Thoracic aorta (tissue), 2 donors: ENCODE results near the gene IL4R. TPM values are rescaled to one million over a fixed set of nuclear protein-coding genes. Genes with fewer than 3 reads are reported as not detected.

Source experiments
- ATAC-seq: fragments of 150-250 bp; one replicate; pipeline ENCODE4 v1.8.0; 2017; ENCODE audit warnings: low read depth; ENCODE audit not compliant: insufficient number of reproducible peaks, low FRiP score
- DNase-seq: peaks from one replicate; pipeline ENCODE4 v3.0.0-alpha.2; 2020; ENCODE audit warnings: low spot score
- H3K27ac ChIP-seq, 2 donors: fragments of 200-600 bp; sonication (generic); 1 replicate in 1 of 2; 2 replicates in 1 of 2; pipeline ENCODE4 v1.5.1; 2016; ENCODE audit warnings: mild to moderate bottlenecking in 2 of 2, moderate library complexity in 2 of 2
- H3K27me3 ChIP-seq: fragments of 200-600 bp; sonication (generic); replicated peaks from 2 replicates; pipeline ENCODE4 v1.6.0; 2016; ENCODE audit warnings: mild to moderate bottlenecking; ENCODE audit not compliant: insufficient read depth
- H3K36me3 ChIP-seq: fragments of 200-600 bp; sonication (generic); one replicate; pipeline ENCODE4 v1.5.1; 2016
- H3K4me1 ChIP-seq, 2 donors: fragments of 200-600 bp; sonication (generic); 1 replicate in 1 of 2; 2 replicates in 1 of 2; pipeline versions ENCODE4 v1.5.1 to v1.6.0; 2016; ENCODE audit warnings: low read depth in 2 of 2, mild to moderate bottlenecking in 1 of 2; ENCODE audit not compliant: control insufficient read depth in 1 of 2
- H3K4me3 ChIP-seq: fragments of 200-600 bp; sonication (generic); 2 replicates; pipeline ENCODE4 v1.5.1; 2016; ENCODE audit warnings: mild to moderate bottlenecking
- H3K9me3 ChIP-seq: fragments of 200-600 bp; sonication (generic); 2 replicates; pipeline ENCODE4 v1.5.1; 2016
- total RNA-seq, 2 donors: library from RNA; depleted of rRNA; stranded (reverse); fragments of >200 nt; gene quantifications; one replicate each; pipeline versions ENCODE4 v1.1.0 to v1.2.3, GENCODE V29; 2016
- TF ChIP-seq, protein P1 (sequence below): fragments of 200-600 bp; sonication (generic); IDR thresholded peaks from one replicate; pipeline ENCODE4 v1.5.1; 2019; ENCODE audit warnings: antibody characterized with exemption

IL4R gene
- total RNA-seq, 2 donors from 2014 or later = 46.2 to 148 TPM

GRCh38 chr16:27318392-27319256, 4.8 kb downstream of the IL4R start:
- DNase-seq (no peak), ATAC-seq (no peak)
- TF ChIP-seq, protein P1, sequence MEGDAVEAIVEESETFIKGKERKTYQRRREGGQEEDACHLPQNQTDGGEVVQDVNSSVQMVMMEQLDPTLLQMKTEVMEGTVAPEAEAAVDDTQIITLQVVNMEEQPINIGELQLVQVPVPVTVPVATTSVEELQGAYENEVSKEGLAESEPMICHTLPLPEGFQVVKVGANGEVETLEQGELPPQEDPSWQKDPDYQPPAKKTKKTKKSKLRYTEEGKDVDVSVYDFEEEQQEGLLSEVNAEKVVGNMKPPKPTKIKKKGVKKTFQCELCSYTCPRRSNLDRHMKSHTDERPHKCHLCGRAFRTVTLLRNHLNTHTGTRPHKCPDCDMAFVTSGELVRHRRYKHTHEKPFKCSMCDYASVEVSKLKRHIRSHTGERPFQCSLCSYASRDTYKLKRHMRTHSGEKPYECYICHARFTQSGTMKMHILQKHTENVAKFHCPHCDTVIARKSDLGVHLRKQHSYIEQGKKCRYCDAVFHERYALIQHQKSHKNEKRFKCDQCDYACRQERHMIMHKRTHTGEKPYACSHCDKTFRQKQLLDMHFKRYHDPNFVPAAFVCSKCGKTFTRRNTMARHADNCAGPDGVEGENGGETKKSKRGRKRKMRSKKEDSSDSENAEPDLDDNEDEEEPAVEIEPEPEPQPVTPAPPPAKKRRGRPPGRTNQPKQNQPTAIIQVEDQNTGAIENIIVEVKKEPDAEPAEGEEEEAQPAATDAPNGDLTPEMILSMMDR = no peak
- H3K27me3 ChIP-seq = no peaks in the 10 kb centered on the region
- H3K27ac ChIP-seq = peak overlapping the region; percentile 37 to 38
- H3K4me3 ChIP-seq = peak overlapping the region; percentile 29
- H3K36me3 ChIP-seq = no peaks in the 10 kb centered on the region
- peaks cover 10 to 78% of the 10 kb centered on the region in 2 donors for H3K4me1 ChIP-seq
- no peaks in the 10 kb centered on the region for H3K9me3 ChIP-seq

DNA sequence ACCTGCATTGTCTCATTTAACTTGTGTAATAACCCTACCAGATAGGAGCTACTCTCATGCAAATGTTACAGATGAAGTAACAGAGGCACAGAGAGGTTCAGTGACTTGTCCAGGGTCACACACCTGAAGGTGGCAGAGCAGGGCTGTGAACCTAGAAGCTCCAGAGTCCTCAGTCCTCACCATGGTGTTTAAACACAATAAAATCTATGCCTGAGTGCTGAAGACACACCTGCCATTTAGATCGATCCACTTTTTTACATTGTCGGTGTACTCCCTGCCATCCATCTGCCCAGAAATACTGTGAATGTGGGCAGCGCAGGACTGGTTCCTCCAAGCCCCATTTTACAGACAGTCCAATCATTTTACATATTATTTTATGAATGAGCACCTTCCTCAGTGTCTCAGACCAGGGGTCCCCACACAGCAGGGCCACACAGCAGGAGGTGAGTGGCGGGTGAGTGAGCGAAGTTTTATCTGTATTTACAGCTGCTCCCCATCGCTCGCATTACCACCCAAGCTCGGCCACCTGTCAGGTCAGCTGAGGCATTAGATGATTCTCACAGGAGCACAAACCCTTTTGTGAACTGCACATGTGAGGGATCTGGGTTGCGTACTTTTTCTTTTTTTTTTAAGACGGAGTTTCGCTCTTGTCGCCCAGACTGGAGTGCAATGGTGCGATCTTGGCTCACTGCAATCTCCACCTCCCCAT, 5.6 kb downstream of the IL4R start:
- DNase-seq (no peak), ATAC-seq (no peak)
- peak overlapping the region in 1 of 2 donors; percentile 38 for H3K27ac ChIP-seq
- TF ChIP-seq, protein P1 = no peak
- no peaks in the 10 kb centered on the region for H3K36me3 ChIP-seq
- H3K27me3 ChIP-seq = no peaks in the 10 kb centered on the region
- H3K4me1 ChIP-seq = peaks cover 10 to 78% of the 10 kb centered on the region in 2 donors
- H3K9me3 ChIP-seq = no peaks in the 10 kb centered on the region
- no peak overlapping the region for H3K4me3 ChIP-seq

DNA sequence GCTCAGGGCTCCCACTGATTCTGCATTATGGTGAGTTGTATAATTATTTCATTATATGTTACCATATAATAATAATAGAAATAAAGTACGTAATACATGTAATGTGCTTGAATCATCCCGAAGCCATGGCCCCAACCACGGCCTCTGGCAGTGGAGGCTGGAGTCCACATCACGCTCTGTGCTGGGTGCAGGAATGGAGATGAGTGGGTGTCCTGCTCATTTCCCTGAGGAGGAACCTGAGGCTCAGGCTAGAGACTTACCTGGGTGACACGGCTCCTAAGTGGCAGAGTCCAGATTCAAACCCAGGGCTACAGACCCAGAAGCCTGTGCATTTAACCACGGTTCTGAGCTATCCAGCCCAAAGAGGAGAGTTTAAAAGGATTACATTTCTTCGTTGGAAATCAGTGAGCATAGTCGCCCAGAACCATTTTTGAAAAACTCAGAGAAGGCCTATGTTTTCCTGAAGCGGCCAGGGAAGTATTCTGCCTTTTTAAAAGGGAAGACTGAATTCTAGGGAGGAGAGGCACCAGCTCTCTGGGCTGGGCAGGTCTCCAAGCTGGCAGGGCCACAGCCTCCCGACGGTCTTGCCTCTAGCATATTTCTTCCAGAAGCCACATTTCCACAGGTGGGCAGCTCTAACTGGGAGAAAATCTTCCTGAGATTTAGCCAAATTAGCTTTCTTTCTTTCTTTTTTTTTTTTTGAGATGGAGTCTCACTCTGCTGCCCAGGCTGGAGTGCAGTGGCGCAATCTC, 6.7 kb downstream of the IL4R start:
- TF ChIP-seq, protein P1 = no peak
- ATAC-seq (no peak), DNase-seq (no peak)
- H3K27me3 ChIP-seq = no peaks in the 10 kb centered on the region
- peaks cover 10 to 72% of the 10 kb centered on the region in 2 donors for H3K4me1 ChIP-seq
- H3K4me3 ChIP-seq = no peak overlapping the region
- no peaks in the 10 kb centered on the region for H3K9me3 ChIP-seq
- H3K27ac ChIP-seq = peak overlapping the region; percentile 15 to 58
- H3K36me3 ChIP-seq = no peaks in the 10 kb centered on the region

- TF ChIP-seq, protein P1 = no peak
- H3K27ac ChIP-seq = peak overlapping the region; percentile 25 to 58
- H3K27me3 ChIP-seq = no peaks in the 10 kb centered on the region
- H3K4me3 ChIP-seq = no peak overlapping the region
- ATAC-seq (no peak), DNase-seq (no peak)
- peaks cover 11 to 73% of the 10 kb centered on the region in 2 donors for H3K4me1 ChIP-seq
- no peaks in the 10 kb centered on the region for H3K36me3 ChIP-seq
- H3K9me3 ChIP-seq = no peaks in the 10 kb centered on the region
Measured at GRCh38 chr16:27321013-27321915, 7.5 kb downstream of the IL4R start.
